SK-N-SH (cell line): ENCODE results near the gene CLSTN2. TPM values are rescaled to one million over a fixed set of nuclear protein-coding genes. Genes with fewer than 3 reads are reported as not detected.

ENCODE experiments used
- CTCF ChIA-PET: fragments of 300-600, 350-600 bp; formaldehyde crosslinking; extraction: SDS; loops from one replicate; lab custom pipeline; 2021; lab: Yijun Ruan, JAX
- POLR2A ChIA-PET: fragments of 350-600 bp; sonication (Branson Sonifier 250); formaldehyde crosslinking; extraction: SDS; loops from one replicate; lab custom pipeline; 2020; ENCODE audit warnings: antibody characterized with exemption, inconsistent platforms; lab: Yijun Ruan, JAX
- DNase-seq: peaks from one replicate; pipeline ENCODE4 v3.0.0; 2012
- H2AFZ ChIP-seq: fragments of 200-600 bp; sonication (generic); 2 replicates; pipeline ENCODE4 v1.8.1; 2016; ENCODE audit warnings: antibody characterized with exemption, mild to moderate bottlenecking, low read depth
- H3F3A ChIP-seq: fragments of 200-600 bp; sonication (generic); replicated peaks from 2 replicates; pipeline ENCODE3; 2016; ENCODE audit warnings: antibody characterized with exemption, mild to moderate bottlenecking; ENCODE audit not compliant: insufficient read depth
- H3K27ac ChIP-seq, 2 experiments: fragments of 200-500 bp in 1 of 2; fragments of 200-600 bp in 1 of 2; sonication (Bioruptor generic) in 1 of 2; sonication (generic), shearing (Covaris generic) in 1 of 2; 2 replicates each; pipeline versions ENCODE4 v1.5.1 to v1.6.1; 2014 to 2016; ENCODE audit warnings: low read depth in 2 of 2, inconsistent platforms in 1 of 2, low read length in 1 of 2, mild to moderate bottlenecking in 1 of 2, mixed read lengths in 1 of 2
- H3K27me3 ChIP-seq: fragments of 200-600 bp; sonication (generic), shearing (Covaris generic); 2 replicates; pipeline ENCODE4 v1.6.1; 2016; ENCODE audit warnings: mixed run types; ENCODE audit not compliant: insufficient read depth
- H3K36me3 ChIP-seq, 2 experiments: fragments of 200-500 bp in 1 of 2; fragments of 200-600 bp in 1 of 2; sonication (Bioruptor generic) in 1 of 2; sonication (generic) in 1 of 2; replicated peaks in 1 of 2; 2 replicates each; pipeline versions ENCODE3 to v1.5.1; 2014 to 2016; ENCODE audit warnings: low read length in 1 of 2, mild to moderate bottlenecking in 1 of 2; ENCODE audit not compliant: insufficient read depth in 2 of 2, control insufficient read depth in 1 of 2
- H3K4me1 ChIP-seq, 2 experiments: fragments of 200-500 bp in 1 of 2; fragments of 200-600 bp in 1 of 2; sonication (Bioruptor generic) in 1 of 2; sonication (generic), shearing (Covaris generic) in 1 of 2; 2 replicates each; pipeline versions ENCODE4 v1.5.1 to v1.6.1; 2014 to 2016; ENCODE audit warnings: low read depth in 1 of 2, low read length in 1 of 2, mixed run types in 1 of 2; ENCODE audit not compliant: insufficient read depth in 2 of 2, control insufficient read depth in 1 of 2
- H3K4me2 ChIP-seq: fragments of 200-600 bp; sonication (generic), shearing (Covaris generic); 2 replicates; pipeline ENCODE4 v1.6.1; 2017; ENCODE audit warnings: mixed run types
- H3K4me3 ChIP-seq, 2 experiments: fragments of 200-500 bp in 1 of 2; fragments of 200-600 bp in 1 of 2; sonication (Bioruptor generic) in 1 of 2; sonication (generic), shearing (Covaris generic) in 1 of 2; 2 replicates each; pipeline versions ENCODE4 v1.5.1 to v1.8.1; 2014 to 2016; ENCODE audit warnings: low read depth in 2 of 2, inconsistent platforms in 1 of 2, low read length in 1 of 2, mild to moderate bottlenecking in 1 of 2, mixed read lengths in 1 of 2, moderate library complexity in 1 of 2
- H3K79me2 ChIP-seq: fragments of 200-600 bp; sonication (generic); 2 replicates; pipeline ENCODE4 v1.8.1; 2017; ENCODE audit warnings: mild to moderate bottlenecking; ENCODE audit not compliant: insufficient read depth
- H3K9ac ChIP-seq: fragments of 200-600 bp; sonication (generic); 2 replicates; pipeline ENCODE4 v1.6.1; 2017; ENCODE audit warnings: mixed run types
- H3K9me2 ChIP-seq: fragments of 200-600 bp; sonication (generic); 2 replicates; pipeline ENCODE4 v1.6.1; 2017; ENCODE audit warnings: mixed run types
- H3K9me3 ChIP-seq: fragments of 200-600 bp; sonication (generic); 2 replicates; pipeline ENCODE4 v1.6.1; 2017; ENCODE audit warnings: mixed run types, mild to moderate bottlenecking, moderate library complexity
- H4K20me1 ChIP-seq: fragments of 200-600 bp; sonication (generic); 2 replicates; pipeline ENCODE4 v1.6.1; 2017; ENCODE audit warnings: mild to moderate bottlenecking, mixed run types; ENCODE audit not compliant: insufficient read depth
- CTCF ChIP-seq: fragments of 200-600 bp; sonication (generic); IDR thresholded peaks from 2 replicates; pipeline ENCODE4 v1.6.1; 2017; ENCODE audit warnings: antibody characterized with exemption, mild to moderate bottlenecking, moderate library complexity
- ELF1 ChIP-seq: IDR thresholded peaks from 2 replicates; pipeline ENCODE4 v1.4.0; 2012
- EP300 ChIP-seq, 2 experiments: IDR thresholded peaks; 2 replicates each; pipeline versions ENCODE4 v1.4.0 to v1.6.1; 2012; ENCODE audit warnings: borderline replicate concordance in 1 of 2, low read depth in 1 of 2, low read length in 1 of 2
- FOSL2 ChIP-seq: IDR thresholded peaks from 2 replicates; pipeline ENCODE4 v1.4.0; 2012; ENCODE audit warnings: low read depth, mild to moderate bottlenecking, moderate library complexity, borderline replicate concordance
- FOXM1 ChIP-seq: IDR thresholded peaks from 2 replicates; pipeline ENCODE4 v1.4.0; 2012; ENCODE audit warnings: low read depth, mild to moderate bottlenecking
- GABPA ChIP-seq: IDR thresholded peaks from 2 replicates; pipeline ENCODE4 v1.4.0; 2012; ENCODE audit warnings: low read depth, mild to moderate bottlenecking
- GATA2 ChIP-seq: sonication (generic); formaldehyde crosslinking; IDR thresholded peaks from 2 replicates; pipeline ENCODE4 v1.5.0; 2020; ENCODE audit warnings: mild to moderate bottlenecking, missing genetic modification reagents
- MEF2A ChIP-seq: IDR thresholded peaks from 2 replicates; pipeline ENCODE4 v1.4.0; 2012; ENCODE audit warnings: low read depth, borderline replicate concordance
- NFIC ChIP-seq: IDR thresholded peaks from 2 replicates; pipeline ENCODE4 v1.4.0; 2012; ENCODE audit warnings: borderline replicate concordance
- POLR2AphosphoS5 ChIP-seq: IDR thresholded peaks from 2 replicates; pipeline ENCODE4 v1.6.1; 2012; ENCODE audit warnings: low read depth, low read length
- RAD21 ChIP-seq: IDR thresholded peaks from 2 replicates; pipeline ENCODE4 v1.6.1; 2012; ENCODE audit warnings: mild to moderate bottlenecking, low read length
- RCOR1 ChIP-seq: fragments of 150-350 bp; IDR thresholded peaks from 2 replicates; pipeline ENCODE4 v1.6.1; 2017; ENCODE audit warnings: antibody characterized with exemption, low read length
- SIN3A ChIP-seq: IDR thresholded peaks from 2 replicates; pipeline ENCODE4 v1.6.1; 2012; ENCODE audit warnings: low read depth, mild to moderate bottlenecking, low read length, moderate library complexity, borderline replicate concordance
- SMC3 ChIP-seq: IDR thresholded peaks from 2 replicates; pipeline ENCODE4 v1.6.1; 2012; ENCODE audit warnings: low read depth, low read length, improper control_type of control experiment
- TCF12 ChIP-seq: IDR thresholded peaks from 2 replicates; pipeline ENCODE4 v1.4.0; 2012
- TEAD4 ChIP-seq: IDR thresholded peaks from 2 replicates; pipeline ENCODE4 v1.4.0; 2012; ENCODE audit warnings: mild to moderate bottlenecking, borderline replicate concordance; ENCODE audit not compliant: insufficient read depth
- USF1 ChIP-seq: IDR thresholded peaks from 2 replicates; pipeline ENCODE4 v1.4.0; 2012; ENCODE audit warnings: low read depth, borderline replicate concordance
- USF2 ChIP-seq: fragments of 150-350 bp; IDR thresholded peaks from 2 replicates; pipeline ENCODE4 v1.6.1; 2017; ENCODE audit warnings: antibody characterized with exemption, low read length, low read depth, borderline replicate concordance
- YY1 ChIP-seq: IDR thresholded peaks from 2 replicates; pipeline ENCODE4 v1.4.0; 2012; ENCODE audit warnings: low read depth, mild to moderate bottlenecking
- ZBTB33 ChIP-seq: IDR thresholded peaks from 2 replicates; pipeline ENCODE4 v1.4.0; 2012; ENCODE audit warnings: low read depth, borderline replicate concordance
- WGBS: methylation state at CpG from one replicate; pipeline ENCODE4 v1.1.6; 2017; ENCODE audit warnings: low lambda C conversion rate; 5-methylcytosine and 5-hydroxymethylcytosine counted together
- polyA plus RNA-seq, 3 experiments: library from polyadenylated mRNA; depleted of rRNA; stranded (reverse); fragments of >200 nt; gene quantifications; 2 replicates each; pipeline ENCODE4 v1.2.3, GENCODE V29; 2012

Gene CLSTN2
- polyA plus RNA-seq, 1 of the 3 experiments (the other 2 are of a cell fraction), result 0.02 TPM

- ChIA-PET CTCF (interaction anchor here (1.7 kb wide), 1 partner anchor 10 kb away, joined by 3 read pairs; no protein-coding TSS in a partner anchor), POLR2A (no interaction called here)
- no peaks in the 10 kb centered on the region for H3K36me3 ChIP-seq
- no peaks in the 10 kb centered on the region for H3K9me2 ChIP-seq
- 38% methylated on average over 1 of the region's 1 CpG for WGBS
- no peak overlapping the region for H3K9ac ChIP-seq
- no peaks in the 10 kb centered on the region for H4K20me1 ChIP-seq
- no peaks in the 10 kb centered on the region for H3K9me3 ChIP-seq
- H3K27me3 ChIP-seq, result no peaks in the 10 kb centered on the region
- no peak overlapping the region for H2AFZ ChIP-seq
- TF ChIP-seq TCF12 (no peak), RAD21 (no peak), ZBTB33 (no peak), GABPA (no peak), TEAD4 (no peak), GATA2 (CRISPR knock-in tag) (no peak), SMC3 (no peak), RCOR1 (no peak), FOSL2 (no peak), POLR2AphosphoS5 (no peak), CTCF (no peak), EP300 (IDR thresholded peaks at IDR 0.05; ENCODE audit: borderline replicate concordance in 1 of 2, low read depth in 1 of 2, low read length in 1 of 2) (no peak), NFIC (no peak), SIN3A (no peak), USF2 (no peak), ELF1 (no peak), YY1 (no peak), USF1 (no peak), FOXM1 (no peak), MEF2A (no peak)
- peaks cover 0 to 26% of the 10 kb centered on the region in 2 experiments; a peak in 2 of 4 replicates for H3K4me1 ChIP-seq
- DNase-seq, result no peak
- no peak overlapping the region for H3K4me3 ChIP-seq
- no peak overlapping the region for H3K4me2 ChIP-seq
- H3K79me2 ChIP-seq, result no peaks in the 10 kb centered on the region
- no peaks in the 10 kb centered on the region for H3F3A ChIP-seq
- H3K27ac ChIP-seq, result no peak overlapping the region
Observed at GRCh38 chr3:140189976-140190375, 255.0 kb downstream of the CLSTN2 start.
